Transverse colon (tissue), 4 donors: ENCODE measurements around the gene ZNFX1. TPM values are rescaled to one million over a fixed set of nuclear protein-coding genes. Genes with fewer than 3 reads are reported as not detected.

Source experiments
- DNase-seq: peaks from one replicate; pipeline ENCODE4 v3.0.0-alpha.2; 2019
- H3K27ac ChIP-seq, 4 donors: fragments of 200-600 bp; sonication (generic); 2 replicates each; pipeline ENCODE4 v1.5.1; 2016 to 2018; ENCODE audit warnings: inconsistent platforms in 4 of 4
- H3K27me3 ChIP-seq: fragments of 200-600 bp; sonication (generic); 2 replicates; pipeline ENCODE4 v1.5.1; 2017; ENCODE audit warnings: inconsistent platforms
- H3K36me3 ChIP-seq, 4 donors: fragments of 200-600 bp; sonication (generic); 2 replicates each; pipeline ENCODE4 v1.5.1; 2017 to 2019; ENCODE audit warnings: inconsistent platforms in 4 of 4
- H3K4me1 ChIP-seq, 4 donors: fragments of 200-600 bp; sonication (generic); 2 replicates each; pipeline ENCODE4 v1.5.1; 2017 to 2020; ENCODE audit warnings: inconsistent platforms in 4 of 4
- H3K4me3 ChIP-seq, 4 donors: fragments of 200-600 bp; sonication (generic); 1 replicate in 1 of 4; 2 replicates in 3 of 4; pipeline versions ENCODE4 v1.5.1 to v1.6.1; 2017 to 2019; ENCODE audit warnings: inconsistent platforms in 4 of 4
- H3K9me3 ChIP-seq, 2 donors: fragments of 200-600 bp; sonication (generic); 2 replicates each; pipeline ENCODE4 v1.5.1; 2017 to 2019; ENCODE audit warnings: inconsistent platforms in 2 of 2
- EP300 ChIP-seq: sonication (generic); formaldehyde crosslinking; IDR thresholded peaks from one replicate; pipeline ENCODE4 v1.6.1; 2017; ENCODE audit warnings: antibody characterized with exemption, low read depth
- POLR2A ChIP-seq: fragments of 450-650 bp; IDR thresholded peaks from one replicate; pipeline ENCODE4 v1.6.1; 2016; ENCODE audit warnings: antibody characterized with exemption, mild to moderate bottlenecking, moderate library complexity
- POLR2AphosphoS5 ChIP-seq, 3 donors: sonication (generic); formaldehyde crosslinking; IDR thresholded peaks; one replicate each; pipeline ENCODE4 v1.6.1; 2016; ENCODE audit warnings: antibody characterized with exemption in 3 of 3
- WGBS, 2 donors: methylation state at CpG; one replicate each; pipeline ENCODE4 v1.1.5; 2018; ENCODE audit warnings: low coverage in 1 of 2; 5-methylcytosine and 5-hydroxymethylcytosine counted together
- in situ Hi-C, 4 donors: fragments of 200-750 bp; cut with MboI; loops; one replicate each; pipeline versions ENCODE4 v1.15.0 to v1.15.1; 2017; ENCODE audit warnings: low sequenced_read_pairs in 3 of 4, low pct_ligation_motif_present in 1 of 4, low pct_unique_long_range_greater_than_20kb in 1 of 4
- intact Hi-C: fragments of 100-400 bp; cut with DNase I; formaldehyde crosslinking; loops from one replicate; pipeline ENCODE4 v1.15.1; 2023; ENCODE audit warnings: low total_unique reads
- total RNA-seq, 4 donors: library from RNA; depleted of rRNA; stranded (reverse); fragments of >200 nt; gene quantifications; one replicate each; pipeline ENCODE4 v1.1.0, GENCODE V29; 2016
- TF ChIP-seq, protein P1 (sequence below), 5 experiments: fragments of 200-600 bp in 3 of 5; fragments of 450-650 bp in 2 of 5; sonication (generic) in 3 of 5; IDR thresholded peaks; 1 replicate in 2 of 5; 2 replicates in 3 of 5; pipeline ENCODE4 v1.5.1; 2016 to 2017; ENCODE audit warnings: antibody characterized with exemption in 5 of 5, inconsistent platforms in 3 of 5, mild to moderate bottlenecking in 2 of 5, moderate library complexity in 1 of 5

Gene ZNFX1
- total RNA-seq, 4 donors from 2014 or later, result 29.1 to 35.4 (median 33.5) TPM

- no peaks in the 10 kb centered on the region for H3K4me1 ChIP-seq
- in situ Hi-C loops (no loop called here), intact Hi-C loops (no loop called here)
- DNase-seq, result no peak
- 37 to 74% methylated on average over 2 to 4 of the region's 4 CpGs for WGBS, 2 donors
- H3K36me3 ChIP-seq, result peaks cover 0 to 62% (median 30%) of the 10 kb centered on the region in 4 donors
- no peaks in the 10 kb centered on the region for H3K27me3 ChIP-seq
- H3K9me3 ChIP-seq, result no peaks in the 10 kb centered on the region
- TF ChIP-seq EP300, result no peak
- TF ChIP-seq, protein P1, sequence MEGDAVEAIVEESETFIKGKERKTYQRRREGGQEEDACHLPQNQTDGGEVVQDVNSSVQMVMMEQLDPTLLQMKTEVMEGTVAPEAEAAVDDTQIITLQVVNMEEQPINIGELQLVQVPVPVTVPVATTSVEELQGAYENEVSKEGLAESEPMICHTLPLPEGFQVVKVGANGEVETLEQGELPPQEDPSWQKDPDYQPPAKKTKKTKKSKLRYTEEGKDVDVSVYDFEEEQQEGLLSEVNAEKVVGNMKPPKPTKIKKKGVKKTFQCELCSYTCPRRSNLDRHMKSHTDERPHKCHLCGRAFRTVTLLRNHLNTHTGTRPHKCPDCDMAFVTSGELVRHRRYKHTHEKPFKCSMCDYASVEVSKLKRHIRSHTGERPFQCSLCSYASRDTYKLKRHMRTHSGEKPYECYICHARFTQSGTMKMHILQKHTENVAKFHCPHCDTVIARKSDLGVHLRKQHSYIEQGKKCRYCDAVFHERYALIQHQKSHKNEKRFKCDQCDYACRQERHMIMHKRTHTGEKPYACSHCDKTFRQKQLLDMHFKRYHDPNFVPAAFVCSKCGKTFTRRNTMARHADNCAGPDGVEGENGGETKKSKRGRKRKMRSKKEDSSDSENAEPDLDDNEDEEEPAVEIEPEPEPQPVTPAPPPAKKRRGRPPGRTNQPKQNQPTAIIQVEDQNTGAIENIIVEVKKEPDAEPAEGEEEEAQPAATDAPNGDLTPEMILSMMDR (IDR thresholded peaks at IDR 0.05), result no peak
- no peak for TF ChIP-seq POLR2AphosphoS5 (IDR thresholded peaks at IDR 0.05)
- TF ChIP-seq POLR2A, result no peak
- no peak overlapping the region for H3K27ac ChIP-seq
- H3K4me3 ChIP-seq, result no peak overlapping the region
These were observed 40.3 kb downstream of the ZNFX1 start for GRCh38 chr20:49237531-49237930.

DNA sequence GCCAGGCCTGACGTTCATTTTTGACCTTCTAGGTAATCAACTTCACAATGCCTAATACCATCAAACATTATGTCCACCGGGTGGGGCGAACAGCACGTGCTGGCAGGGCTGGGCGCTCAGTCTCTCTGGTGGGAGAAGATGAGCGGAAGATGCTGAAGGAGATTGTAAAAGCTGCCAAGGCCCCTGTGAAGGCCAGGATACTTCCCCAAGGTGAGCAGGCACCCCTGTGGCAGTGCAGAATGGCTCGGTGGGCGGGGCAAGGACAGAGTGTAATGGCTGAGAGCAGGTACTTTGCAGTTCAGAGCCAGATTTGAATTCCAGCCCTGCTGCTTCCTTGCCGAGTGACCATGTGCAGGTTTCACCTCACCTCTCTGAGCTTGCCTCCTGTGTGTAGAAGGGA is 41.6 kb downstream of the ZNFX1 start:
- Histone ChIP-seq H3K27ac (no peak overlapping the region), H3K27me3 (no peaks in the 10 kb centered on the region), H3K9me3 (no peaks in the 10 kb centered on the region), H3K36me3 (peaks cover 0 to 61% (median 29%) of the 10 kb centered on the region in 4 donors), H3K4me1 (no peaks in the 10 kb centered on the region), H3K4me3 (no peak overlapping the region)
- DNase-seq, result no peak
- TF ChIP-seq, protein P1 (IDR thresholded peaks at IDR 0.05), result no peak
- TF ChIP-seq POLR2A, result no peak
- no peak for TF ChIP-seq POLR2AphosphoS5 (IDR thresholded peaks at IDR 0.05)
- TF ChIP-seq EP300, result no peak
- intact Hi-C loops, result no loop called here
- in situ Hi-C loops, result no loop called here
- WGBS, 2 donors, result 84 to 100% methylated on average over 1 to 9 of the region's 9 CpGs

DNA sequence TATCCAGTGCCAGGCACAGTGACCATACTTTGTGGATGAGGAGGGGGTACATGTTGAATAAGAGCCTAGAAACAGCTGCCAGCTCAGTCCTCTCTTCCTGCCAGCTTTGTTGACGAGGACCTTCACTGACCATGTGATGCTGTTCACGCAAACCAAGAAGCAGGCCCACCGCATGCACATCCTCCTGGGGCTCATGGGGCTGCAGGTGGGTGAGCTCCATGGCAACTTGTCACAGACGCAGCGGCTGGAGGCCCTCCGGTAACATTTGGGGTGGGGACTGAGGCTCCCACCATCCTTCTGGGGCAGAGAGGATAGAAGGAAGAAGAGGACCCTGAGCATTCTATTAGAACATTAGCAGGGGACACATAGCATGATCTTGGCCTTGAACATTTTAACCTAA is 43.0 kb downstream of the ZNFX1 start:
- intact Hi-C loops, result no loop called here
- in situ Hi-C loops, result no loop called here
- Histone ChIP-seq H3K4me1 (no peaks in the 10 kb centered on the region), H3K9me3 (no peaks in the 10 kb centered on the region), H3K4me3 (no peak overlapping the region), H3K27me3 (no peaks in the 10 kb centered on the region), H3K27ac (no peak overlapping the region), H3K36me3 (peaks cover 0 to 65% (median 31%) of the 10 kb centered on the region in 4 donors)
- TF ChIP-seq POLR2A, result no peak
- no peak for TF ChIP-seq POLR2AphosphoS5 (IDR thresholded peaks at IDR 0.05)
- TF ChIP-seq EP300, result no peak
- TF ChIP-seq, protein P1 (IDR thresholded peaks at IDR 0.05), result no peak
- DNase-seq, result no peak
- 92% methylated on average over 6 of the region's 6 CpGs; no CpG with 5 or more reads in 1 of the 2 donors for WGBS, 2 donors

- no peak overlapping the region for H3K4me3 ChIP-seq
- H3K36me3 ChIP-seq, result peaks cover 0 to 59% (median 28%) of the 10 kb centered on the region in 4 donors
- H3K27ac ChIP-seq, result no peak overlapping the region
- intact Hi-C loops, result no loop called here
- no peak for DNase-seq
- no peak for TF ChIP-seq POLR2AphosphoS5 (IDR thresholded peaks at IDR 0.05)
- no peak for TF ChIP-seq POLR2A
- TF ChIP-seq, protein P1 (IDR thresholded peaks at IDR 0.05), result no peak
- TF ChIP-seq EP300, result no peak
- 90 to 91% methylated on average over 8 to 10 of the region's 10 CpGs for WGBS, 2 donors
- H3K27me3 ChIP-seq, result no peaks in the 10 kb centered on the region
- in situ Hi-C loops, result no loop called here
- no peaks in the 10 kb centered on the region for H3K4me1 ChIP-seq
- no peaks in the 10 kb centered on the region for H3K9me3 ChIP-seq
These were observed 44.6 kb downstream of the ZNFX1 start for GRCh38 chr20:49233226-49233625.
